ENCODE results near the gene PHETA1.

- no peak for TF ChIP-seq CTCF (IDR thresholded peaks at IDR 0.05; ENCODE audit: poor library complexity, severe bottlenecking)
- TF ChIP-seq SMC3 (conservative IDR thresholded peaks at IDR 0.05; ENCODE audit: poor library complexity), result no peak
- no peak for TF ChIP-seq RAD21 (conservative IDR thresholded peaks at IDR 0.05)
- TF ChIP-seq EP300 (conservative IDR thresholded peaks at IDR 0.05; ENCODE audit: poor library complexity, severe bottlenecking), result no peak
- no peak for TF ChIP-seq TAF1 (IDR thresholded peaks at IDR 0.05; ENCODE audit: low read depth)
- TF ChIP-seq POLR2AphosphoS5 (IDR thresholded peaks at IDR 0.05), result no peak
- no peak for TF ChIP-seq EZH2 (IDR thresholded peaks at IDR 0.05; ENCODE audit: borderline replicate concordance, insufficient read depth, low read length, poor library complexity, severe bottlenecking)
- no peak for TF ChIP-seq MXI1 (conservative IDR thresholded peaks at IDR 0.05; ENCODE audit: poor library complexity, severe bottlenecking)
These were observed 6.9 kb downstream of the PHETA1 start for GRCh38 chr12:111361717-111362576.
